Peyer's patch (tissue), 4 donors: ENCODE results near the gene ZFP64.

Experiments used
- CTCF ChIP-seq, 6 experiments: fragments of 450-650 bp in 4 of 6; fragments of 200-600 bp in 2 of 6; sonication (generic) in 1 of 6; IDR thresholded peaks; one replicate each; pipeline ENCODE4 v1.5.1; 2017 to 2019; ENCODE audit warnings: antibody characterized with exemption in 6 of 6, mild to moderate bottlenecking in 3 of 6, moderate library complexity in 1 of 6
- POLR2A ChIP-seq, 2 donors: fragments of 450-650 bp; IDR thresholded peaks; one replicate each; pipeline ENCODE4 v1.5.1; 2017; ENCODE audit warnings: antibody characterized with exemption in 2 of 2, mild to moderate bottlenecking in 2 of 2, moderate library complexity in 2 of 2

- TF ChIP-seq POLR2A (IDR thresholded peaks at IDR 0.05) (no peak), CTCF (IDR thresholded peaks at IDR 0.05) (no peak)
These were observed 22.4 kb upstream of the ZFP64 start for GRCh38 chr20:52213995-52214394.
